ENCODE measurements around the gene KYAT1. TPM values are rescaled to one million over a fixed set of nuclear protein-coding genes. Genes with fewer than 3 reads are reported as not detected.

The KYAT1 gene
- total and polyA plus RNA-seq, 12 donors: 8.9 to 20.3 (median 11.1) TPM

GRCh38 chr9:128917151-128917849 is 35.5 kb upstream of the KYAT1 start:
- WGBS, 2 donors: 48 to 51% methylated on average over 26 of the region's 26 CpGs
- no peaks in the 10 kb centered on the region for H3K9me3 ChIP-seq
- H3K4me1 ChIP-seq: peaks cover 46 to 97% (median 87%) of the 10 kb centered on the region in 9 donors
- DNase-seq (peak; percentile 84 to 85), ATAC-seq (peak; percentile 40 to 64 (median 50))
- H3K36me3 ChIP-seq: peaks cover 0 to 46% (median 9%) of the 10 kb centered on the region in 9 donors
- no peak for TF ChIP-seq CTCF (IDR thresholded peaks at IDR 0.05)
- no peak overlapping the region for H3K4me3 ChIP-seq
- peak overlapping the region; percentile 76 to 92 (median 84) for H3K27ac ChIP-seq
- intact Hi-C loops (cut with DNase I): loop anchor here in 3 of 10 donors (2.0 to 5.0 kb wide), 2 partner anchors 34 to 35 kb away; partner anchors contain the start of genes LRRC8A (in 3 of the 3) and KYAT1 (in 2 of the 3)
- no peaks in the 10 kb centered on the region for H3K27me3 ChIP-seq

- H3K4me3 ChIP-seq: no peak overlapping the region
- H3K36me3 ChIP-seq: peaks cover 0 to 46% (median 9%) of the 10 kb centered on the region in 9 donors
- no peaks in the 10 kb centered on the region for H3K9me3 ChIP-seq
- peak overlapping the region; percentile 76 to 92 (median 84) for H3K27ac ChIP-seq
- intact Hi-C loops (cut with DNase I): loop anchor here in 3 of 10 donors (2.0 to 5.0 kb wide), 2 partner anchors 34 kb away; partner anchors contain the start of genes LRRC8A (in 3 of the 3) and KYAT1 (in 2 of the 3)
- WGBS, 2 donors: 79 to 86% methylated on average over 11 of the region's 11 CpGs
- no peak for DNase-seq
- H3K27me3 ChIP-seq: no peaks in the 10 kb centered on the region
- peak in 1 of 8 donors; percentile 14 for ATAC-seq
- peaks cover 51 to 97% (median 87%) of the 10 kb centered on the region in 9 donors for H3K4me1 ChIP-seq
- TF ChIP-seq CTCF (IDR thresholded peaks at IDR 0.05): no peak
Observed at GRCh38 chr9:128916745-128917144, 35.0 kb upstream of the KYAT1 start.

GRCh38 chr9:128916204-128916603 is 34.5 kb upstream of the KYAT1 start:
- Histone ChIP-seq H3K27me3 (no peaks in the 10 kb centered on the region), H3K27ac (peak overlapping the region; percentile 76 to 92 (median 84)), H3K9me3 (no peaks in the 10 kb centered on the region), H3K36me3 (peaks cover 0 to 46% (median 9%) of the 10 kb centered on the region in 9 donors), H3K4me1 (peaks cover 57 to 97% (median 87%) of the 10 kb centered on the region in 9 donors), H3K4me3 (no peak overlapping the region)
- no peak for TF ChIP-seq CTCF (IDR thresholded peaks at IDR 0.05)
- intact Hi-C loops (cut with DNase I): loop anchor here in 3 of 10 donors (2.0 to 5.0 kb wide), 2 partner anchors 33 to 34 kb away; partner anchors contain the start of genes LRRC8A (in 3 of the 3) and KYAT1 (in 2 of the 3)
- 76 to 77% methylated on average over 18 of the region's 18 CpGs for WGBS, 2 donors
- peak in 3 of 8 donors; percentile 3 to 27 (median 10) for ATAC-seq
- DNase-seq: peak in 1 of 2 donors; percentile 63

GRCh38 chr9:128913995-128914772 is 32.4 kb upstream of the KYAT1 start:
- H3K27ac ChIP-seq: peak overlapping the region; percentile 73 to 93 (median 84)
- intact Hi-C loops (cut with DNase I): no loop called here
- H3K4me3 ChIP-seq: no peak overlapping the region
- no peak for ATAC-seq
- H3K4me1 ChIP-seq: peaks cover 60 to 97% (median 87%) of the 10 kb centered on the region in 9 donors
- WGBS, 2 donors: 75 to 78% methylated on average over 23 of the region's 23 CpGs
- no peaks in the 10 kb centered on the region for H3K27me3 ChIP-seq
- peaks cover 0 to 66% (median 17%) of the 10 kb centered on the region in 9 donors for H3K36me3 ChIP-seq
- no peak for TF ChIP-seq CTCF (IDR thresholded peaks at IDR 0.05)
- no peak for DNase-seq
- no peaks in the 10 kb centered on the region for H3K9me3 ChIP-seq
